Progenitor cell of endocrine pancreas (in vitro differentiated cells): ENCODE results near the gene ZNF248. TPM values are rescaled to one million over a fixed set of nuclear protein-coding genes. Genes with fewer than 3 reads are reported as not detected.
"Not testable (repeated sequence)": the region's sequence is repeated elsewhere in the genome, so short reads cannot be mapped to it uniquely, and the experiment has no call there.

Source experiments
- DNase-seq: peaks from one replicate; pipeline ENCODE4 v3.0.0; 2021; ENCODE audit warnings: low spot score; ENCODE audit not compliant: unreplicated experiment
- H3K27ac Mint-ChIP-seq: 2 replicates; pipeline ENCODE4 v1.8.0; 2021; ENCODE audit warnings: mild to moderate bottlenecking, moderate library complexity, mixed read lengths
- H3K27me3 Mint-ChIP-seq: 2 replicates; pipeline ENCODE4 v1.8.0; 2021; ENCODE audit warnings: mixed read lengths
- H3K36me3 Mint-ChIP-seq: 2 replicates; pipeline ENCODE4 v1.8.0; 2022; ENCODE audit warnings: mixed read lengths; ENCODE audit not compliant: insufficient read depth
- H3K4me1 Mint-ChIP-seq: 2 replicates; pipeline ENCODE4 v1.8.0; 2021; ENCODE audit warnings: low read depth, mixed read lengths
- H3K4me3 Mint-ChIP-seq: 2 replicates; pipeline ENCODE4 v1.8.0; 2021; ENCODE audit warnings: low read depth, mild to moderate bottlenecking, moderate library complexity, mixed read lengths
- H3K9me3 Mint-ChIP-seq: 2 replicates; pipeline ENCODE4 v1.8.0; 2021; ENCODE audit warnings: low read depth, mixed read lengths
- total RNA-seq: library from RNA; stranded (reverse); gene quantifications from 2 replicates; pipeline ENCODE4 v1.2.1, GENCODE V29; 2021
- TF ChIP-seq, protein P1 (sequence below): fragments of 200-600 bp; sonication (generic); IDR thresholded peaks from one replicate; pipeline ENCODE4 v1.5.0; 2021; ENCODE audit warnings: antibody characterized with exemption, mild to moderate bottlenecking; ENCODE audit not compliant: unreplicated experiment

The ZNF248 gene
- total RNA-seq, 1 donor from 2014 or later = 12.9 TPM

DNA sequence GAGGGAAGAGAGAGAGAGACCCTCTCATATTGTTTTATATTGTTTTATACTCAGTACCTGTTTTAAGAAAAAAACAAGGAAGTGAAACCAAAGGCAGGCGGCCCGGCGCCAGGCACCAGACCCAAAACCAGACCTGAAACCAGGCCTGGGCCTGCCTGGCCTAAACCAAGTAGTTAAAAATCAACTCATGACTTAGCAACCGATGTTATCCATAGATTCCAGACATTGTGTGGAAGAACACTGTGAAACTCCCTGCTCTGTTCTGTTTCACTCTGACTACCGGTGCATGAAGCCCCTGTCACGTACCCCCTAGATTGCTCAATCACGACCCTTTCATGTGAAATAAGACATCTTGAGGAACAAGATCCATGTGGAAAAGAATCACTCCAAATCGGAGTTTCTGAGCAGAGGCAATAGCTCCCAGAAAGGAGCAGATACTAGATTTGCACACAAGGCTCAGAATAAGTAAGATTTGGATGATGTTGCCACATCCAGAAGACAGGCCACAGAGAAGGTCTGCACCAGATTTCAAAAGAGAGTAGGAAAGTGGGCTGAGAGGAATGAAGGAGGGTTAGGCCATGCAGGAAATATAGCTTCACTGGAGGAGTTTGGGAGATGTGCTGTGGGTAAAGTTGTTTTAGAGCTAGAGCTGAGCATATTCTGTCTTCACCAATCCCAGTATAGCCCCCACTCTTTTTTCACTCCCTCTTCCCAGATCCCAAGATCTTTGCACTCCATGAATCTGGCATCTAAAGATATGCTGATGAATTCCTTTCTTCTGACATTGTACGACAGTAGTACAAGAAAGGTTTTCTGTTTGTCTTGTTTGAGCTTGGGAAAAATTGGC is 8.8 kb upstream of the ZNF248 start:
- TF ChIP-seq, protein P1, sequence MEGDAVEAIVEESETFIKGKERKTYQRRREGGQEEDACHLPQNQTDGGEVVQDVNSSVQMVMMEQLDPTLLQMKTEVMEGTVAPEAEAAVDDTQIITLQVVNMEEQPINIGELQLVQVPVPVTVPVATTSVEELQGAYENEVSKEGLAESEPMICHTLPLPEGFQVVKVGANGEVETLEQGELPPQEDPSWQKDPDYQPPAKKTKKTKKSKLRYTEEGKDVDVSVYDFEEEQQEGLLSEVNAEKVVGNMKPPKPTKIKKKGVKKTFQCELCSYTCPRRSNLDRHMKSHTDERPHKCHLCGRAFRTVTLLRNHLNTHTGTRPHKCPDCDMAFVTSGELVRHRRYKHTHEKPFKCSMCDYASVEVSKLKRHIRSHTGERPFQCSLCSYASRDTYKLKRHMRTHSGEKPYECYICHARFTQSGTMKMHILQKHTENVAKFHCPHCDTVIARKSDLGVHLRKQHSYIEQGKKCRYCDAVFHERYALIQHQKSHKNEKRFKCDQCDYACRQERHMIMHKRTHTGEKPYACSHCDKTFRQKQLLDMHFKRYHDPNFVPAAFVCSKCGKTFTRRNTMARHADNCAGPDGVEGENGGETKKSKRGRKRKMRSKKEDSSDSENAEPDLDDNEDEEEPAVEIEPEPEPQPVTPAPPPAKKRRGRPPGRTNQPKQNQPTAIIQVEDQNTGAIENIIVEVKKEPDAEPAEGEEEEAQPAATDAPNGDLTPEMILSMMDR = no peak
- no peak for DNase-seq
- no peak overlapping the region for H3K4me3 Mint-ChIP-seq
- H3K36me3 Mint-ChIP-seq = peaks cover 2% of the 10 kb centered on the region
- no peaks in the 10 kb centered on the region for H3K4me1 Mint-ChIP-seq
- peaks cover 45% of the 10 kb centered on the region for H3K9me3 Mint-ChIP-seq
- H3K27me3 Mint-ChIP-seq = no peaks in the 10 kb centered on the region
- no peak overlapping the region for H3K27ac Mint-ChIP-seq

- Mint-ChIP-seq H3K36me3 (peaks cover 2% of the 10 kb centered on the region), H3K27me3 (no peaks in the 10 kb centered on the region), H3K4me3 (no peak overlapping the region), H3K9me3 (peaks cover 47% of the 10 kb centered on the region), H3K4me1 (no peaks in the 10 kb centered on the region), H3K27ac (no peak overlapping the region)
- TF ChIP-seq, protein P1 = no peak
- DNase-seq = no peak
Observed at GRCh38 chr10:37865264-37865663, 7.9 kb upstream of the ZNF248 start.

DNA sequence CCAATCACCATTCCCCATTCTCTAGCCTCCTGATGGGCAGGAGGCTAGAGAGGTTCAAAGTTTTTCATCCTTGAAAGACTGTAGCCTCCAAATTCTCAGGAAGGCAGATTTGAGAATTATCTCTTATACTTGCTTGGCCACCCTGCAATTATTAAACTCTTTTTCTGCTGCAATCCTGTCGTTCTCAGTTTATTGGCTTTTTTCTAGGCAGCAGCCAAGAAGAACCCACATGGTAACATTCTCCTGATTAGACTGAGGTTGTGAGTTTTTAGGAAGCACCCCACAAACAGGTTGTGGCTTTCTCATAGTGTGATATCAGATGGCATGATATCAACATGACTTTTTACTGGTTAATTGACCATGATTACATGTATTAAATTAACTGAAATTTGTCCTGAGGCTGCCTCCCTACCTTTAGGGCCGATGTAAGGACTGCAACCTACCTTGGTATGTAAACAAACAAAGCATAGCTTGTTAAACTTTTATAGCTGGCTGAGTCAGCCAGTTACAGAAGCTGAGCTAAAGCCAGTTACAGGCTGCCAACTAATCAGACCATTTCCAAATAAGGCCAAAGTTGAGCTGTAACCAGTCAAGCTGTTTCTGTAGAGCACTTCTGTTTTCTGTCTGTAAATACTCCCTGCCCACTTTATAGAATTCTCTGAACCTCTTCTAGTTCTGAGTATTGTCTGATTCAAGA is 3.2 kb upstream of the ZNF248 start:
- H3K4me1 Mint-ChIP-seq = peaks cover 5% of the 10 kb centered on the region
- H3K27me3 Mint-ChIP-seq = no peaks in the 10 kb centered on the region
- TF ChIP-seq, protein P1 = no peak
- H3K27ac Mint-ChIP-seq = no peak overlapping the region
- peaks cover 34% of the 10 kb centered on the region for H3K9me3 Mint-ChIP-seq
- H3K4me3 Mint-ChIP-seq = no peak overlapping the region
- no peak for DNase-seq
- peaks cover 2% of the 10 kb centered on the region for H3K36me3 Mint-ChIP-seq

DNA sequence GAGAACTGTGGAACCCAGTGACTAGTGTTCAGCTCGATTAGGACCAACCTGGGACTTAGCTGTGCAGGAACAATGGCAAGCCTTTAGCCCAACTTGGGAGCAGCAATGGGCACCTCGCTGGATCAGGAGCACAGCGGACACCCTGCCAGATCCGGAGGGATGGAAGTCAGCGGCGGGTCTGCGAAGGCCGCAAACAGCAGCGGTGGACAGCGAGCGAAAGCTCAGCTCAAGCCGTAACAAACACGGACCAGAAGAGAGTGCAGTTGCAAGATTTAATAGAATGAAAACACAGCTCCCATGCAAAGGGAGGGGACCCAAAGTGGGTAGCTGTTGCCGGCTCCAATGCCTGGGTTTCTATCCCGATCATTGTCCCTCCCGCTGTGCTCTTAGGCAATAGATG is 1.9 kb upstream of the ZNF248 start:
- H3K9me3 Mint-ChIP-seq = peaks cover 30% of the 10 kb centered on the region
- not testable (repeated sequence) for H3K4me1 Mint-ChIP-seq, H3K4me3 Mint-ChIP-seq, H3K27ac Mint-ChIP-seq, H3K27me3 Mint-ChIP-seq, DNase-seq, H3K36me3 Mint-ChIP-seq

DNA sequence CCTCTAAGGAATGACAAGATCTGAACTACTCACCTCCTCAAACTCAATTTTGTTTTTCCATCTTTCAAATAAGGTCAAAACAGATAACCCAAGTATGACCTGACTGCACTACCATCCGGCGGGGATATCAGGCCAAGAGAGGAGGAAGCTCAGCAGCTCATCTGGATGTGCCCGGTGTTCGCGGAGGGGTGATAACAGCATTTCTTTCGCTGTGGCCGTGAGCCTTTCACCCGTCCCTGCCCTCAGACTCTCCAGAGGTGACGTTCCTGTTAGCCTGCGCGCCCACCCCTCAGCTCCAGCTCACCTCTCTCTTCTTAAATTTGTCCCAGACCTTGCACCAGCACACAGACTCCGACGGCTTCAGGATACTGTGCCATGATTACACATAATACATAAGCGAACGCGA is 526 bp downstream of the ZNF248 start:
- Mint-ChIP-seq H3K4me3 (peak overlapping the region; percentile 84), H3K9me3 (peaks cover 26% of the 10 kb centered on the region), H3K27me3 (no peaks in the 10 kb centered on the region), H3K4me1 (peaks cover 9% of the 10 kb centered on the region), H3K36me3 (peaks cover 11% of the 10 kb centered on the region), H3K27ac (peak overlapping the region; percentile 89)
- DNase-seq = no peak
- TF ChIP-seq, protein P1 = no peak
